ENCODE measurements around the gene TRIP12.

The TRIP12 gene

GRCh38 chr2:229869226-229869625 lies 52.6 kb downstream of the TRIP12 start:
- Histone ChIP-seq H3K9me2 (replicated peaks; ENCODE audit: low read depth, low read length) (no peaks in the 10 kb centered on the region), H3F3A (ENCODE audit: low read depth) (no peaks in the 10 kb centered on the region), H3K4me2 (ENCODE audit: low read depth, low read length, poor library complexity, severe bottlenecking) (no peak overlapping the region), H3K36me3 (ENCODE audit: insufficient read depth, low read length) (peaks cover 31% of the 10 kb centered on the region; the same call in 1 of the 2 replicates), H4K20me1 (ENCODE audit: insufficient read depth, low read length, poor library complexity, severe bottlenecking) (peaks cover 42% of the 10 kb centered on the region), H2AFZ (ENCODE audit: low read length) (no peak overlapping the region), H3K4me1 (ENCODE audit: insufficient read depth, low read length, poor library complexity, severe bottlenecking) (peaks cover 4% of the 10 kb centered on the region), H3K4me3 (ENCODE audit: low read length, poor library complexity, severe bottlenecking) (no peak overlapping the region), H3K27me3 (ENCODE audit: insufficient read depth, low read length, poor library complexity, severe bottlenecking) (no peaks in the 10 kb centered on the region), H3K9me3 (ENCODE audit: insufficient read depth, low read depth, low read length) (no peaks in the 10 kb centered on the region), H3K9ac (ENCODE audit: low read depth, low read length, poor library complexity, severe bottlenecking) (no peak overlapping the region), H3K79me2 (ENCODE audit: insufficient read depth, low read length) (peaks cover 88% of the 10 kb centered on the region)
- TF ChIP-seq CTCF (conservative IDR thresholded peaks at IDR 0.05; ENCODE audit: low read length), result no peak

GRCh38 chr2:229868794-229869193 lies 53.0 kb downstream of the TRIP12 start:
- Histone ChIP-seq H3K36me3 (ENCODE audit: insufficient read depth, low read length) (peaks cover 31% of the 10 kb centered on the region; the same call in 1 of the 2 replicates), H3K4me3 (ENCODE audit: low read length, poor library complexity, severe bottlenecking) (no peak overlapping the region), H3K9ac (ENCODE audit: low read depth, low read length, poor library complexity, severe bottlenecking) (no peak overlapping the region), H3K79me2 (ENCODE audit: insufficient read depth, low read length) (peaks cover 89% of the 10 kb centered on the region), H2AFZ (ENCODE audit: low read length) (no peak overlapping the region), H3F3A (ENCODE audit: low read depth) (no peaks in the 10 kb centered on the region), H3K9me3 (ENCODE audit: insufficient read depth, low read depth, low read length) (no peaks in the 10 kb centered on the region), H3K4me2 (ENCODE audit: low read depth, low read length, poor library complexity, severe bottlenecking) (no peak overlapping the region), H4K20me1 (ENCODE audit: insufficient read depth, low read length, poor library complexity, severe bottlenecking) (peaks cover 46% of the 10 kb centered on the region), H3K4me1 (ENCODE audit: insufficient read depth, low read length, poor library complexity, severe bottlenecking) (peaks cover 4% of the 10 kb centered on the region), H3K9me2 (replicated peaks; ENCODE audit: low read depth, low read length) (no peaks in the 10 kb centered on the region), H3K27me3 (ENCODE audit: insufficient read depth, low read length, poor library complexity, severe bottlenecking) (no peaks in the 10 kb centered on the region)
- TF ChIP-seq CTCF (conservative IDR thresholded peaks at IDR 0.05; ENCODE audit: low read length), result no peak
- no peak for TF ChIP-seq EZH2phosphoT487 (IDR thresholded peaks at IDR 0.05; ENCODE audit: borderline replicate concordance)

- Histone ChIP-seq H3F3A (ENCODE audit: low read depth) (no peaks in the 10 kb centered on the region), H3K27me3 (ENCODE audit: insufficient read depth, low read length, poor library complexity, severe bottlenecking) (no peaks in the 10 kb centered on the region), H3K79me2 (ENCODE audit: insufficient read depth, low read length) (peaks cover 95% of the 10 kb centered on the region), H3K4me1 (ENCODE audit: insufficient read depth, low read length, poor library complexity, severe bottlenecking) (no peaks in the 10 kb centered on the region), H4K20me1 (ENCODE audit: insufficient read depth, low read length, poor library complexity, severe bottlenecking) (peaks cover 65% of the 10 kb centered on the region), H3K9ac (ENCODE audit: low read depth, low read length, poor library complexity, severe bottlenecking) (no peak overlapping the region), H3K4me3 (ENCODE audit: low read length, poor library complexity, severe bottlenecking) (no peak overlapping the region), H3K9me3 (ENCODE audit: insufficient read depth, low read depth, low read length) (no peaks in the 10 kb centered on the region), H3K36me3 (ENCODE audit: insufficient read depth, low read length) (peaks cover 19% of the 10 kb centered on the region; the same call in 1 of the 2 replicates), H3K4me2 (ENCODE audit: low read depth, low read length, poor library complexity, severe bottlenecking) (no peak overlapping the region), H3K9me2 (replicated peaks; ENCODE audit: low read depth, low read length) (no peaks in the 10 kb centered on the region), H2AFZ (ENCODE audit: low read length) (no peak overlapping the region)
- TF ChIP-seq CTCF (conservative IDR thresholded peaks at IDR 0.05; ENCODE audit: low read length) (no peak), EZH2phosphoT487 (IDR thresholded peaks at IDR 0.05; ENCODE audit: borderline replicate concordance) (no peak)
Measured at GRCh38 chr2:229865033-229865432, 56.8 kb downstream of the TRIP12 start.

Measured in Loucy (cell line).